ENCODE measurements around the gene DDX25.
A peak's percentile ranks its signal among the peaks of the same experiment; 100 is the strongest.

DDX25 gene

GRCh38 chr11:125874556-125875124 is 29.7 kb upstream of the DDX25 start:
- TF ChIP-seq, protein P1, sequence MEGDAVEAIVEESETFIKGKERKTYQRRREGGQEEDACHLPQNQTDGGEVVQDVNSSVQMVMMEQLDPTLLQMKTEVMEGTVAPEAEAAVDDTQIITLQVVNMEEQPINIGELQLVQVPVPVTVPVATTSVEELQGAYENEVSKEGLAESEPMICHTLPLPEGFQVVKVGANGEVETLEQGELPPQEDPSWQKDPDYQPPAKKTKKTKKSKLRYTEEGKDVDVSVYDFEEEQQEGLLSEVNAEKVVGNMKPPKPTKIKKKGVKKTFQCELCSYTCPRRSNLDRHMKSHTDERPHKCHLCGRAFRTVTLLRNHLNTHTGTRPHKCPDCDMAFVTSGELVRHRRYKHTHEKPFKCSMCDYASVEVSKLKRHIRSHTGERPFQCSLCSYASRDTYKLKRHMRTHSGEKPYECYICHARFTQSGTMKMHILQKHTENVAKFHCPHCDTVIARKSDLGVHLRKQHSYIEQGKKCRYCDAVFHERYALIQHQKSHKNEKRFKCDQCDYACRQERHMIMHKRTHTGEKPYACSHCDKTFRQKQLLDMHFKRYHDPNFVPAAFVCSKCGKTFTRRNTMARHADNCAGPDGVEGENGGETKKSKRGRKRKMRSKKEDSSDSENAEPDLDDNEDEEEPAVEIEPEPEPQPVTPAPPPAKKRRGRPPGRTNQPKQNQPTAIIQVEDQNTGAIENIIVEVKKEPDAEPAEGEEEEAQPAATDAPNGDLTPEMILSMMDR (IDR thresholded peaks at IDR 0.05; ENCODE audit: low read depth, low read length, missing control alignments): peak; percentile 83
- DNase-seq (ENCODE audit: extremely low read depth, low read depth): peak; percentile 60
- H3K4me3 ChIP-seq (replicated peaks; ENCODE audit: low read depth, low read length): no peak overlapping the region

GRCh38 chr11:125881291-125881690 is 23.0 kb upstream of the DDX25 start:
- no peak for DNase-seq (ENCODE audit: extremely low read depth, low read depth)
- no peak overlapping the region for H3K4me3 ChIP-seq (replicated peaks; ENCODE audit: low read depth, low read length)
- TF ChIP-seq, protein P1 (IDR thresholded peaks at IDR 0.05; ENCODE audit: low read depth, low read length, missing control alignments): no peak

GRCh38 chr11:125883375-125883774 is 20.9 kb upstream of the DDX25 start:
- DNase-seq (ENCODE audit: extremely low read depth, low read depth): no peak
- H3K4me3 ChIP-seq (replicated peaks; ENCODE audit: low read depth, low read length): no peak overlapping the region
- TF ChIP-seq, protein P1 (IDR thresholded peaks at IDR 0.05; ENCODE audit: low read depth, low read length, missing control alignments): no peak

GRCh38 chr11:125886997-125887372 is 17.3 kb upstream of the DDX25 start:
- TF ChIP-seq, protein P1 (IDR thresholded peaks at IDR 0.05; ENCODE audit: low read depth, low read length, missing control alignments): no peak
- DNase-seq (ENCODE audit: extremely low read depth, low read depth): no peak
- H3K4me3 ChIP-seq (replicated peaks; ENCODE audit: low read depth, low read length): peak overlapping the region; percentile 72

- H3K4me3 ChIP-seq (replicated peaks; ENCODE audit: low read depth, low read length): peak within 1 kb of the TSS; percentile 72
- TF ChIP-seq, protein P1 (IDR thresholded peaks at IDR 0.05; ENCODE audit: low read depth, low read length, missing control alignments): no peak
These were observed 16.7 kb upstream of the DDX25 start, which contains the start of gene HYLS1 for GRCh38 chr11:125887373-125888324. HYLS1 (plus strand) TSS chr11:125887668; CDS start chr11:125899369, 11,701 bp downstream.

GRCh38 chr11:125890447-125891100 is 13.7 kb upstream of the DDX25 start:
- TF ChIP-seq, protein P1 (IDR thresholded peaks at IDR 0.05; ENCODE audit: low read depth, low read length, missing control alignments): no peak
- DNase-seq (ENCODE audit: extremely low read depth, low read depth): no peak
- H3K4me3 ChIP-seq (replicated peaks; ENCODE audit: low read depth, low read length): no peak overlapping the region

More at GRCh38 chr11:125887373-125888324, 16.7 kb upstream of the DDX25 start, which contains the start of gene HYLS1:
- DNase-seq (ENCODE audit: extremely low read depth, low read depth): peak; percentile 82

Measured in HFF-Myc (cell line).